Gastrocnemius medialis (tissue), 4 donors: Measurements from ENCODE around the gene GRM3.

ENCODE experiments used
- POLR2A ChIP-seq, 2 donors: fragments of 450-650 bp; IDR thresholded peaks; one replicate each; pipeline ENCODE4 v1.6.1; 2017; ENCODE audit warnings: antibody characterized with exemption in 2 of 2, mild to moderate bottlenecking in 2 of 2, moderate library complexity in 2 of 2
- TF ChIP-seq, protein P1 (sequence below), 5 experiments: fragments of 450-650 bp in 3 of 5; fragments of 200-600 bp in 2 of 5; sonication (generic) in 2 of 5; IDR thresholded peaks in 4 of 5; conservative IDR thresholded peaks in 1 of 5; 1 replicate in 4 of 5; 2 replicates in 1 of 5; pipeline ENCODE4 v1.5.1; 2016 to 2019; ENCODE audit warnings: antibody characterized with exemption in 5 of 5, mild to moderate bottlenecking in 3 of 5, moderate library complexity in 3 of 5

DNA sequence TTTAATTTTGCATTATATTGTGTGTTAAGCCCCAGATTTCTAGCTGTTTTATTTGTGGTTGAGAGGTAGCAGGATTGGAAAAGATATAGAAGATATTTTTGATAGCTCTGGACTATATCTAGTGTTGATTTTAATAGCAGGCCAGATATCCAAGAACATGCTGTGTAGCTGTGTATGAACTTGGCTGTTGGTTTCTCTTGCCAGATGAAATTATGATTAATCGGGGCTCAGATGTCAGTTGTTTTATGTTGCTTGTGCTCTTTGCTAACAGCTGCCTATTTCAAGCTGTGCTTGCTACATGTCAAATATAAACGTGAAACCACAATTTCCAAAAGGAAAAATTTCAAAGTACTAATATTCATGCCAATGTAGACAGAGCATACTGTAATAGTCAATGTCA is 141.1 kb downstream of the GRM3 start:
- TF ChIP-seq, protein P1, sequence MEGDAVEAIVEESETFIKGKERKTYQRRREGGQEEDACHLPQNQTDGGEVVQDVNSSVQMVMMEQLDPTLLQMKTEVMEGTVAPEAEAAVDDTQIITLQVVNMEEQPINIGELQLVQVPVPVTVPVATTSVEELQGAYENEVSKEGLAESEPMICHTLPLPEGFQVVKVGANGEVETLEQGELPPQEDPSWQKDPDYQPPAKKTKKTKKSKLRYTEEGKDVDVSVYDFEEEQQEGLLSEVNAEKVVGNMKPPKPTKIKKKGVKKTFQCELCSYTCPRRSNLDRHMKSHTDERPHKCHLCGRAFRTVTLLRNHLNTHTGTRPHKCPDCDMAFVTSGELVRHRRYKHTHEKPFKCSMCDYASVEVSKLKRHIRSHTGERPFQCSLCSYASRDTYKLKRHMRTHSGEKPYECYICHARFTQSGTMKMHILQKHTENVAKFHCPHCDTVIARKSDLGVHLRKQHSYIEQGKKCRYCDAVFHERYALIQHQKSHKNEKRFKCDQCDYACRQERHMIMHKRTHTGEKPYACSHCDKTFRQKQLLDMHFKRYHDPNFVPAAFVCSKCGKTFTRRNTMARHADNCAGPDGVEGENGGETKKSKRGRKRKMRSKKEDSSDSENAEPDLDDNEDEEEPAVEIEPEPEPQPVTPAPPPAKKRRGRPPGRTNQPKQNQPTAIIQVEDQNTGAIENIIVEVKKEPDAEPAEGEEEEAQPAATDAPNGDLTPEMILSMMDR (IDR thresholded peaks at IDR 0.05 in 4 of 5, conservative IDR thresholded peaks at IDR 0.05 in 1 of 5), result no peak
- TF ChIP-seq POLR2A (IDR thresholded peaks at IDR 0.05), result no peak
